ENCODE results near the gene TRPV5. TPM values are rescaled to one million over a fixed set of nuclear protein-coding genes. Genes with fewer than 3 reads are reported as not detected.
A peak's percentile ranks its signal among the peaks of the same experiment; 100 is the strongest.

TRPV5 gene
- total and polyA plus RNA-seq, 2 of the 8 experiments (the other 6 are each of a cell fraction or from before 2014, with no cell fraction given), result 0.03 TPM; not detected in 1

- H2BK5ac ChIP-seq (ENCODE audit: low read depth, low read length), result no peak overlapping the region
- peaks cover 3 to 10% (median 9%) of the 10 kb centered on the region in 4 experiments; a peak in 6 of 7 replicates for H3K4me1 ChIP-seq (replicated peaks in 1 of 4; ENCODE audit: control insufficient read depth in 3 of 4, insufficient read depth in 4 of 4, low read length in 3 of 4)
- FAIRE-seq, result no peak
- TF ChIP-seq FOSL1 (IDR thresholded peaks at IDR 0.05; ENCODE audit: insufficient read depth, low read depth, low read length), result no peak
- no peak for TF ChIP-seq ATF3 (IDR thresholded peaks at IDR 0.05; ENCODE audit: insufficient read depth, low read depth, low read length)
- no peak for TF ChIP-seq SP1 (IDR thresholded peaks at IDR 0.05; ENCODE audit: low read depth, low read length)
- TF ChIP-seq CHD2 (IDR thresholded peaks at IDR 0.05; ENCODE audit: low read length), result no peak
- TF ChIP-seq SRF (IDR thresholded peaks at IDR 0.05; ENCODE audit: low read depth, low read length), result no peak
- no peak for TF ChIP-seq KDM1A (IDR thresholded peaks at IDR 0.05; ENCODE audit: borderline replicate concordance, low read length)
- no peak for TF ChIP-seq RAD21 (IDR thresholded peaks at IDR 0.05 in 1 of 2, conservative IDR thresholded peaks at IDR 0.05 in 1 of 2; ENCODE audit: low read depth in 2 of 2, low read length in 2 of 2)
- DNase-seq (ENCODE audit: low read depth in 1 of 2, low spot score in 2 of 2), result peak in 1 of 2 experiments; percentile 36
- no peak overlapping the region for H3K56ac ChIP-seq (replicated peaks; ENCODE audit: insufficient read length, low read depth, low read length)
- no peaks in the 10 kb centered on the region for H3K79me2 ChIP-seq (ENCODE audit: control insufficient read depth in 1 of 2, insufficient read depth in 2 of 2, low read length in 2 of 2)
- H3K27ac ChIP-seq (ENCODE audit: low read depth, low read length), result no peak overlapping the region
- CTCF ChIA-PET (ENCODE audit: partially characterized antibody), result interaction anchor here (0.5 to 13.9 kb wide), 15 partner anchors 9 to 384 kb away, joined by 3 to 107 read pairs (median 13); partner anchors contain the start of gene EPHB6
- POLR2A ChIA-PET (ENCODE audit: partially characterized antibody), result interaction anchor here (1.6 kb wide), 1 partner anchor 10 kb away, joined by 4 read pairs; the partner anchor contains the start of gene EPHB6
- H4K91ac ChIP-seq (replicated peaks; ENCODE audit: insufficient read length, low read length), result peak overlapping the region; percentile 63
- WGBS, 2 experiments (ENCODE audit: extremely low coverage in 1 of 2, insufficient coverage in 1 of 2, insufficient read length in 1 of 2, insufficient replicate concordance in 2 of 2, low coverage in 1 of 2, low lambda C conversion rate in 2 of 2, missing lambda C conversion rate in 1 of 2), result 81% methylated on average over 28 of the region's 37 CpGs; no CpG with 5 or more reads in 1 of the 2 experiments
- no peak overlapping the region for H3K4ac ChIP-seq (replicated peaks; ENCODE audit: insufficient read length, low read depth, low read length)
- H2AFZ ChIP-seq (ENCODE audit: low read length), result no peak overlapping the region
- no peaks in the 10 kb centered on the region for H4K20me1 ChIP-seq (replicated peaks in 1 of 2; ENCODE audit: control insufficient read depth in 1 of 2, insufficient read depth in 2 of 2, low read length in 2 of 2)
- H2AK5ac ChIP-seq (ENCODE audit: low read depth, low read length), result no peak overlapping the region
- H3K9ac ChIP-seq (replicated peaks in 1 of 4; ENCODE audit: extremely low read depth in 1 of 4, low read depth in 3 of 4, low read length in 3 of 4), result no peak overlapping the region; a peak in 1 of 7 replicates
- no peak overlapping the region for H2BK120ac ChIP-seq (replicated peaks; ENCODE audit: low read depth, low read length)
- H3K14ac ChIP-seq (ENCODE audit: insufficient read length), result no peak overlapping the region
- no peaks in the 10 kb centered on the region for H3K79me1 ChIP-seq (ENCODE audit: low read depth, low read length)
- no peaks in the 10 kb centered on the region for H3K9me3 ChIP-seq (ENCODE audit: insufficient read depth in 2 of 2, low read depth in 1 of 2, low read length in 1 of 2)
- no peak overlapping the region for H3K4me3 ChIP-seq (ENCODE audit: extremely low read depth in 1 of 4, insufficient read depth in 2 of 4, low read depth in 3 of 4, low read length in 4 of 4)
- H3K27me3 ChIP-seq (replicated peaks in 1 of 4; ENCODE audit: control insufficient read depth in 3 of 4, extremely low read depth in 1 of 4, insufficient read depth in 3 of 4, low read length in 3 of 4), result no peaks in the 10 kb centered on the region
- H3K23me2 ChIP-seq (ENCODE audit: low read depth, low read length), result no peaks in the 10 kb centered on the region; the same call in 1 of the 2 replicates
- H2BK12ac ChIP-seq (ENCODE audit: low read depth, low read length), result 0 out of 2 replicates have a peak overlapping the region, but pooled peaks have one; percentile 9
- no peak overlapping the region for H2BK20ac ChIP-seq (ENCODE audit: low read length)
- no peak overlapping the region; the same call in 1 of the 2 replicates for H3K18ac ChIP-seq (ENCODE audit: extremely low read depth, low read length)
- no peak overlapping the region for H3K4me2 ChIP-seq (ENCODE audit: insufficient read depth in 1 of 2, low read depth in 2 of 2, low read length in 2 of 2)
- no peak overlapping the region for H2BK15ac ChIP-seq (ENCODE audit: low read length)
- H3K36me3 ChIP-seq (ENCODE audit: control insufficient read depth in 2 of 4, insufficient read depth in 4 of 4, low read length in 3 of 4), result no peaks in the 10 kb centered on the region
- H3K23ac ChIP-seq (ENCODE audit: insufficient read length), result no peak overlapping the region
- no peak overlapping the region for H4K8ac ChIP-seq (ENCODE audit: extremely low read depth, insufficient read depth, low read length)
- H4K5ac ChIP-seq (ENCODE audit: insufficient read length, low read depth, low read length), result no peak overlapping the region
These were observed 69.5 kb downstream of the TRPV5 start for GRCh38 chr7:142863891-142864685.

All from H1 (cell line).